Measurements from ENCODE around the gene CNN2. TPM values are rescaled to one million over a fixed set of nuclear protein-coding genes. Genes with fewer than 3 reads are reported as not detected.

Gene CNN2
- total RNA-seq, 4 donors from 2014 or later, result 39.2 to 57.6 (median 48.2) TPM

DNA sequence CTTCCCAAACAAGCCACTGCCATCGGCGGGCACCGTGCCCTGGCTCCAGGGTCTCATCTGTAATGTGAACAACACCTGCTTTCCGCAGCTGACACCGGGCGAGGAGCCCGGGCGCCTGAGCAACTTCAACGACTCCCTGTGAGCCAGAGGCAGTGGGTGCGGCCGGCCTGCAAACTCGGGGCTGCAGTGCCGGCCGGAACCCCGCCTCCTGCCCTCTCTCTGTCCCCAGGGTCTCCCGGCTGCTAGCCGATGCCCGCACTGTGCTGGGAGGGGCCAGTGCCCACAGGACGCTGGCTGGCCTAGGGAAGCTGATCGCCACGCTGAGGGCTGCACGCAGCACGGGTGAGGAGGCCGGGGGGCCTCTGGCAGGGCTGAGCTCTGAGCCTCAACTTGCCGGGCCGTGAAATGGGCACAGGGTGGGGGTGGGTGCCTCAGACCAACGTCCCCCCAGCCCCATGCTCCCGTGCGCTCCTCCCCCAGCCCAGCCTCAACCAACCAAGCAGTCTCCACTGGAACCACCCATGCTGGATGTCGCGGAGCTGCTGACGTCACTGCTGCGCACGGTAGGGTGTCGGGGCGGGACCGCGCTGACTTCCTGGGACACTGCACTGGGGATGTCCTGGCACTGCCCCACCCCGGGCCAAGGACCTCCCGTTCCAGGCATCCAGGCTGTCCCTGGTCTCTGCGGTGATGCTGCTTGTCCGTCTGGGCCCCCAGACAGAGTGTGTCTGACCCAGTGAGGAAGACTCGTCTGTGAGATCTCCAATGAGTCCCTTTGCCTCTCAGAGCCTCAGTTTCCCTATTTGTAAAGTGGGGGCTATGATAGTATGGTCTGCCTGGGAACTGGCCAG is 15.7 kb downstream of the CNN2 start:
- peak; percentile 94 for DNase-seq
- H3K4me3 ChIP-seq, result peak overlapping the region in 3 of 4 donors; percentile 22 to 55 (median 52)
- H3K4me1 ChIP-seq, result peaks cover 29 to 55% (median 36%) of the 10 kb centered on the region in 4 donors
- TF ChIP-seq, protein P1, sequence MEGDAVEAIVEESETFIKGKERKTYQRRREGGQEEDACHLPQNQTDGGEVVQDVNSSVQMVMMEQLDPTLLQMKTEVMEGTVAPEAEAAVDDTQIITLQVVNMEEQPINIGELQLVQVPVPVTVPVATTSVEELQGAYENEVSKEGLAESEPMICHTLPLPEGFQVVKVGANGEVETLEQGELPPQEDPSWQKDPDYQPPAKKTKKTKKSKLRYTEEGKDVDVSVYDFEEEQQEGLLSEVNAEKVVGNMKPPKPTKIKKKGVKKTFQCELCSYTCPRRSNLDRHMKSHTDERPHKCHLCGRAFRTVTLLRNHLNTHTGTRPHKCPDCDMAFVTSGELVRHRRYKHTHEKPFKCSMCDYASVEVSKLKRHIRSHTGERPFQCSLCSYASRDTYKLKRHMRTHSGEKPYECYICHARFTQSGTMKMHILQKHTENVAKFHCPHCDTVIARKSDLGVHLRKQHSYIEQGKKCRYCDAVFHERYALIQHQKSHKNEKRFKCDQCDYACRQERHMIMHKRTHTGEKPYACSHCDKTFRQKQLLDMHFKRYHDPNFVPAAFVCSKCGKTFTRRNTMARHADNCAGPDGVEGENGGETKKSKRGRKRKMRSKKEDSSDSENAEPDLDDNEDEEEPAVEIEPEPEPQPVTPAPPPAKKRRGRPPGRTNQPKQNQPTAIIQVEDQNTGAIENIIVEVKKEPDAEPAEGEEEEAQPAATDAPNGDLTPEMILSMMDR (IDR thresholded peaks at IDR 0.05), result no peak
- TF ChIP-seq POLR2AphosphoS5 (IDR thresholded peaks at IDR 0.05), result peak; percentile 14 to 75 (median 70)
- peak; percentile 72 for TF ChIP-seq POLR2A (IDR thresholded peaks at IDR 0.05)
- H3K36me3 ChIP-seq, result no peaks in the 10 kb centered on the region
- intact Hi-C loops (cut with DNase I; ENCODE audit: low total_unique reads) (no loop called here), in situ Hi-C loops (cut with MboI; ENCODE audit: low pct_ligation_motif_present in 1 of 4, low pct_unique_long_range_greater_than_20kb in 1 of 4, low sequenced_read_pairs in 3 of 4) (no loop called here)
- 37% methylated on average over 30 of the region's 43 CpGs; no CpG with 5 or more reads in 1 of the 2 donors for WGBS, 2 donors (ENCODE audit: low coverage in 1 of 2)
- no peaks in the 10 kb centered on the region for H3K9me3 ChIP-seq
- peak overlapping the region; percentile 72 to 81 (median 78) for H3K27ac ChIP-seq
- no peaks in the 10 kb centered on the region for H3K27me3 ChIP-seq

DNA sequence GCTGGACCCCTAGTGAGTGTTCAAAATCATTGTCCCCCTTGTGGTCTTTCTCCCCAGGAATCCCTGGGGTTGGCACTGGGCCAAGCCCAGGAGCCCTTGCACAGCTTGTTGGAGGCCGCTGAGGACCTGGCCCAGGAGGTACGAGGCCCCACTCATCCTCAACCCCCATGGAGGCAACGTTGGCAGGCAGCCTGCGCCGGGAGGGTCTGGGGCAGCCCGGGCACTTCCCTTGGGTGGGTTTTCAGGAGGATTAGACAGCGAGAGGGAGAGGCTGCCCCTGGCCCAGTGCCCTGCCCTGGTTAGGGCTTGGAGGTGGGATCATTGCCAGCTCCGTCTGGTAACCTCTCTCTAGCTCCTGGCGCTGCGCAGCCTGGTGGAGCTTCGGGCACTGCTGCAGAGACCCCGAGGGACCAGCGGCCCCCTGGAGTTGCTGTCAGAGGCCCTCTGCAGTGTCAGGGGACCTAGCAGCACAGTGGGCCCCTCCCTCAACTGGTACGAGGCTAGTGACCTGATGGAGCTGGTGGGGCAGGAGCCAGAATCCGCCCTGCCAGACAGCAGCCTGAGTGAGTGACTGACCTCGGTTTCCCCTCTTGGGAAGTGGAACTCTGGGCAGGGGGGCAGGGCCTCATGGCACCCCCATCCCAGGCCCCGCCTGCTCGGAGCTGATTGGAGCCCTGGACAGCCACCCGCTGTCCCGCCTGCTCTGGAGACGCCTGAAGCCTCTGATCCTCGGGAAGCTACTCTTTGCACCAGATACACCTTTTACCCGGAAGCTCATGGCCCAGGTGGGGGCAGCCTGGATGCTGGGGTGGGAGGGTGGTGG is 16.5 kb downstream of the CNN2 start:
- Histone ChIP-seq H3K27me3 (no peaks in the 10 kb centered on the region), H3K27ac (peak overlapping the region; percentile 72 to 81 (median 78)), H3K36me3 (no peaks in the 10 kb centered on the region), H3K9me3 (no peaks in the 10 kb centered on the region), H3K4me1 (peaks cover 29 to 55% (median 36%) of the 10 kb centered on the region in 4 donors), H3K4me3 (peak overlapping the region in 2 of 4 donors; percentile 52 to 55)
- in situ Hi-C loops (cut with MboI; ENCODE audit: low pct_ligation_motif_present in 1 of 4, low pct_unique_long_range_greater_than_20kb in 1 of 4, low sequenced_read_pairs in 3 of 4) (no loop called here), intact Hi-C loops (cut with DNase I; ENCODE audit: low total_unique reads) (no loop called here)
- TF ChIP-seq POLR2A (IDR thresholded peaks at IDR 0.05), result no peak
- no peak for TF ChIP-seq POLR2AphosphoS5 (IDR thresholded peaks at IDR 0.05)
- TF ChIP-seq EP300 (IDR thresholded peaks at IDR 0.05; ENCODE audit: low read depth), result no peak
- TF ChIP-seq, protein P1 (IDR thresholded peaks at IDR 0.05), result no peak
- 43% methylated on average over 22 of the region's 23 CpGs; no CpG with 5 or more reads in 1 of the 2 donors for WGBS, 2 donors (ENCODE audit: low coverage in 1 of 2)
- peak; percentile 76 for DNase-seq

DNA sequence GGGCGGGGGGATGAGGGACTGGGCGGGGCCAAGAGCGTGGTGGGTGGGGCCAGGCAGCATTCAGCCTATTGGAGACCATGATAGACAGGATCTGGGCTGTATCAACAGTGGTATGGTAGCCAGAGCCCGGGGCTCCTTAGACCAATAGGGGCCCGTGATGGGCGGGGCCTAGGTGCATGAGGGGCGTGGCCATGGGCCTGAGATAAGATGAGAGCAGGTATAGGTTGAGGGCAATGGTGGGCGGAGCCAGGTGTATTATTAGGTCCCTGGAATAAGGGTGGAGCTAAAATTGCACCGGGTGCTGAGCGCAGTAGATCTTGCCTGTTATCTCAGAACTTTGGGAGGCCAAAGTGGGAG is 18.8 kb downstream of the CNN2 start:
- H3K27ac ChIP-seq, result no peak overlapping the region
- H3K36me3 ChIP-seq, result no peaks in the 10 kb centered on the region
- intact Hi-C loops (cut with DNase I; ENCODE audit: low total_unique reads), result no loop called here
- H3K27me3 ChIP-seq, result no peaks in the 10 kb centered on the region
- H3K4me1 ChIP-seq, result peaks cover 20 to 32% (median 29%) of the 10 kb centered on the region in 4 donors
- TF ChIP-seq POLR2AphosphoS5 (IDR thresholded peaks at IDR 0.05) (no peak), EP300 (IDR thresholded peaks at IDR 0.05; ENCODE audit: low read depth) (no peak), POLR2A (IDR thresholded peaks at IDR 0.05) (no peak)
- TF ChIP-seq, protein P1 (IDR thresholded peaks at IDR 0.05), result no peak
- 53% methylated on average over 10 of the region's 10 CpGs; no CpG with 5 or more reads in 1 of the 2 donors for WGBS, 2 donors (ENCODE audit: low coverage in 1 of 2)
- peak; percentile 73 for DNase-seq
- H3K4me3 ChIP-seq, result no peak overlapping the region
- H3K9me3 ChIP-seq, result no peaks in the 10 kb centered on the region
- in situ Hi-C loops (cut with MboI; ENCODE audit: low pct_ligation_motif_present in 1 of 4, low pct_unique_long_range_greater_than_20kb in 1 of 4, low sequenced_read_pairs in 3 of 4), result no loop called here

DNA sequence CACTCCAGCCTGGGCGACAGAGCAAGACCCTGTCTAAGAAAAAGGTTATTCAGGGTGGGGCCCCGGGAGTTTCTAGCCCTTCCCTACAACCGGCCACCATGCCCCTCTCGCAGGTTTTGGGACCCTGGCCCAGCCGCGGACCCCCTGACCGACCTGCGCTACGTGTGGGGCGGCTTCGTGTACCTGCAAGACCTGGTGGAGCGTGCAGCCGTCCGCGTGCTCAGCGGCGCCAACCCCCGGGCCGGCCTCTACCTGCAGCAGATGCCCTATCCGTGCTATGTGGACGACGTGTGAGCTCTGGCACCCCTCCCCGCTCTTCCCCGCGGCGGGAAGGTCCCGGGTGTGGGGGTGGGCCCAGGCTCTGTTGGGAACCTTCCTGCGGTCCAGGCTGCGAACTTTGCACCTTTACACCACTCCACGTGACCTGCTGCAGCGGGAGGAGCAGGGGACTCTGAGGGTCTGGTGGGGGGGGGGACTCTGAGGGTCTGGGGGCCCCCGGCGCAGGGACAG is 19.8 kb downstream of the CNN2 start:
- TF ChIP-seq POLR2AphosphoS5 (IDR thresholded peaks at IDR 0.05) (no peak), POLR2A (IDR thresholded peaks at IDR 0.05) (no peak), EP300 (IDR thresholded peaks at IDR 0.05; ENCODE audit: low read depth) (no peak)
- TF ChIP-seq, protein P1 (IDR thresholded peaks at IDR 0.05), result no peak
- DNase-seq, result no peak
- intact Hi-C loops (cut with DNase I; ENCODE audit: low total_unique reads), result no loop called here
- Histone ChIP-seq H3K27ac (no peak overlapping the region), H3K27me3 (no peaks in the 10 kb centered on the region), H3K36me3 (no peaks in the 10 kb centered on the region), H3K4me1 (peaks cover 15 to 22% (median 19%) of the 10 kb centered on the region in 4 donors), H3K4me3 (no peak overlapping the region), H3K9me3 (no peaks in the 10 kb centered on the region)
- in situ Hi-C loops (cut with MboI; ENCODE audit: low pct_ligation_motif_present in 1 of 4, low pct_unique_long_range_greater_than_20kb in 1 of 4, low sequenced_read_pairs in 3 of 4), result no loop called here
- 83 to 100% methylated on average over 1 to 27 of the region's 33 CpGs for WGBS, 2 donors (ENCODE audit: low coverage in 1 of 2)

Data from transverse colon (tissue), 4 donors.